Ovary (tissue), 9 donors: ENCODE measurements around the gene SYNPO. TPM values are rescaled to one million over a fixed set of nuclear protein-coding genes. Genes with fewer than 3 reads are reported as not detected.

ENCODE experiments used
- DNase-seq, 5 donors: peaks; one replicate each; pipeline ENCODE4 v3.0.0-alpha.2; 2019 to 2020
- H3K27ac ChIP-seq, 2 donors: fragments of 200-600 bp; one replicate each; pipeline versions ENCODE4 v1.5.1 to v1.8.0; 2019 to 2022
- H3K27me3 ChIP-seq: fragments of 200-600 bp; one replicate; pipeline ENCODE4 v1.8.0; 2022
- H3K36me3 ChIP-seq: fragments of 200-600 bp; sonication (generic); one replicate; pipeline ENCODE4 v1.5.1; 2019
- H3K4me1 ChIP-seq: one replicate; pipeline ENCODE4 v1.8.1; 2013; ENCODE audit warnings: mild to moderate bottlenecking, moderate library complexity; ENCODE audit not compliant: insufficient read depth
- H3K4me3 ChIP-seq: fragments of 200-600 bp; sonication (generic); one replicate; pipeline ENCODE4 v1.5.1; 2017
- H3K9me3 ChIP-seq, 2 donors: fragments of 200-600 bp in 1 of 2; sonication (generic) in 1 of 2; one replicate each; pipeline versions ENCODE4 v1.5.1 to v1.8.1; 2013 to 2019; ENCODE audit warnings: mild to moderate bottlenecking in 1 of 2, moderate library complexity in 1 of 2
- EP300 ChIP-seq: sonication (generic); formaldehyde crosslinking; IDR thresholded peaks from one replicate; pipeline ENCODE4 v1.6.1; 2017; ENCODE audit warnings: antibody characterized with exemption
- POLR2A ChIP-seq: fragments of 450-650 bp; IDR thresholded peaks from one replicate; pipeline ENCODE4 v1.6.1; 2017; ENCODE audit warnings: antibody characterized with exemption, mild to moderate bottlenecking, moderate library complexity
- WGBS, 3 donors: extraction: QIAGEN DNeasy Blood & Tissue Kit in 1 of 3; methylation state at CpG; one replicate each; pipeline versions ENCODE4 v1.1.5 to v1.1.7; 2013 to 2017; 5-methylcytosine and 5-hydroxymethylcytosine counted together
- intact Hi-C, 4 donors: fragments of 100-400 bp; cut with DNase I; formaldehyde crosslinking; loops; one replicate each; pipeline versions ENCODE4 v1.11.0 to v1.15.1; 2022 to 2023
- polyA plus RNA-seq, 2 donors: library from polyadenylated mRNA; stranded (reverse); fragments of 200-250 nt in 1 of 2; fragments of 350-450 nt in 1 of 2; fragmentation: Illumina TruSeq in 1 of 2; extraction: RNeasy Lipid Tissue Mini Kit (QIAGEN cat#74804) in 1 of 2; gene quantifications; one replicate each; pipeline ENCODE4 v1.2.3, GENCODE V29; 2013 to 2014
- total RNA-seq, 7 donors: library from RNA; depleted of rRNA in 2 of 7; stranded (reverse); fragments of >200 nt in 2 of 7; fragmentation: NEBNext Ultra II Directional in 3 of 7; extraction: Animal tissue kit (Norgen Biotek cat#: 25700) in 3 of 7; gene quantifications; one replicate each; pipeline versions ENCODE4 v1.1.0 to v1.2.4, GENCODE V29; 2016 to 2023
- TF ChIP-seq, protein P1 (sequence below), 3 donors: fragments of 450-650 bp in 2 of 3; fragments of 200-600 bp in 1 of 3; IDR thresholded peaks; one replicate each; pipeline versions ENCODE4 v1.5.1 to v1.8.0; 2016 to 2022; ENCODE audit warnings: antibody characterized with exemption in 3 of 3, mild to moderate bottlenecking in 1 of 3
- donor health status: DM: no; HTN: no; CAD: no; lungs with moderate emphysema.
- donor health status: DM: no; HTN: no; CAD: no.
- donor health status: Bipolar disorder and iron deficiency.
- donor health status: DM: yes; HTN: yes; CAD: no.
- donor health status: DM: no; HTN: no; CAD: no.
- donor health status: DM: yes; HTN: yes; CAD: no.

SYNPO gene
- total and polyA plus RNA-seq, 9 donors = 8.3 to 174 (median 70.2) TPM

DNA sequence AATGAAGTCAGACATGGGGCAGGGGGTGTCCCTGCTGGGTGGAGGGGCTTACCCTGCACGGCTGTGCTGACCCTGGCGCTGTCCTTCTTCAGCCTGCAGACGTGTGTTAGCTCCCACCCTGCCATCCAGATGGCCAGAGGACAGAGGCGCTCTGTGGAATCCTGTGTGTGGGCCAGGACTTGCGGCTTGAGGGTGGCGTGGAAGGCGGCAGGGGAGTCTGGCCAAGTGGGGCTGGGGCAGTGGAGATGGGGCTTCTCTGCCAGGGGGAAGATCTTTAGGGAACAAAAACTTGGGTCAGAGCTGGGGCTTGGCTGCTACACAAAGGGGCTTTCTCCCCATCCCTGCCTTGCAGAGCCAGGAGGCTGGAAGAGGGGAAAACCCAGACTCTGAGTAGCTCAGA lies 46.5 kb upstream of the SYNPO start:
- Histone ChIP-seq H3K27me3 (no peaks in the 10 kb centered on the region), H3K27ac (no peak overlapping the region), H3K4me1 (peaks cover 30% of the 10 kb centered on the region), H3K36me3 (no peaks in the 10 kb centered on the region), H3K4me3 (no peak overlapping the region), H3K9me3 (no peaks in the 10 kb centered on the region)
- 68 to 74% (median 68%) methylated on average over 7 of the region's 7 CpGs for WGBS, 3 donors
- intact Hi-C loops = loop anchor here in 2 of 4 donors (2.0 to 5.0 kb wide), 3 partner anchors 53 to 658 kb away; partner anchors contain the start of gene GM2A (in 1 of the 2)
- TF ChIP-seq, protein P1, sequence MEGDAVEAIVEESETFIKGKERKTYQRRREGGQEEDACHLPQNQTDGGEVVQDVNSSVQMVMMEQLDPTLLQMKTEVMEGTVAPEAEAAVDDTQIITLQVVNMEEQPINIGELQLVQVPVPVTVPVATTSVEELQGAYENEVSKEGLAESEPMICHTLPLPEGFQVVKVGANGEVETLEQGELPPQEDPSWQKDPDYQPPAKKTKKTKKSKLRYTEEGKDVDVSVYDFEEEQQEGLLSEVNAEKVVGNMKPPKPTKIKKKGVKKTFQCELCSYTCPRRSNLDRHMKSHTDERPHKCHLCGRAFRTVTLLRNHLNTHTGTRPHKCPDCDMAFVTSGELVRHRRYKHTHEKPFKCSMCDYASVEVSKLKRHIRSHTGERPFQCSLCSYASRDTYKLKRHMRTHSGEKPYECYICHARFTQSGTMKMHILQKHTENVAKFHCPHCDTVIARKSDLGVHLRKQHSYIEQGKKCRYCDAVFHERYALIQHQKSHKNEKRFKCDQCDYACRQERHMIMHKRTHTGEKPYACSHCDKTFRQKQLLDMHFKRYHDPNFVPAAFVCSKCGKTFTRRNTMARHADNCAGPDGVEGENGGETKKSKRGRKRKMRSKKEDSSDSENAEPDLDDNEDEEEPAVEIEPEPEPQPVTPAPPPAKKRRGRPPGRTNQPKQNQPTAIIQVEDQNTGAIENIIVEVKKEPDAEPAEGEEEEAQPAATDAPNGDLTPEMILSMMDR (IDR thresholded peaks at IDR 0.05) = no peak
- TF ChIP-seq EP300 (no peak), POLR2A (no peak)
- DNase-seq = peak in 1 of 5 donors; percentile 43

DNA sequence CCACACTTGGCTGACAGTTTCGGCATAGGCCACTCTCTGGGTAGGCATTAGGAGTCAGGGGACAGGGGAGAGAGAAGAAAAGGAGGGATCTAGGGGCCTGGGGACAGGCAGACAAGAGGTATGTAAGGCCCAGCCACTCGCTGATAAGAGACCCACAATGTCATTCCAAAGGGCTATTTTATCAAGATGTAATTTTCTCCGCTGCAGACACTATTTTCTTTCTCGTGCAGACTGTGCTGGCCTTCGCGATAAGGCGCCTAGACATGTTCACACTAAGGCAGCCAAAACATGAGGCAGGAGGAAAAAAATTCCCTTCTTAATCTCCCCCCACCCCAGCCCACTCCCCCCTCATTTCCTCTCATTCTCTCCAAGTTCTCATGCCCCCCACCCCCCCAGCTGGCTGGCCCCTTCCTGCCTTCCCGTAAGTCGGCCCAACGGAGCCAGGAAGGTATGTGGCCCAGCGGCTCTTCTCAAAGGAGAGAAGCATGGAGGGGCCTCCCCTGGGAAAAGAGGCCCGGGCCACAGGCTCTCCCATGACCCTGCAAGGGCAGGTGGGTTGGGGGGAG lies 44.9 kb upstream of the SYNPO start:
- Histone ChIP-seq H3K27me3 (no peaks in the 10 kb centered on the region), H3K4me1 (peaks cover 28% of the 10 kb centered on the region), H3K4me3 (no peak overlapping the region), H3K9me3 (no peaks in the 10 kb centered on the region), H3K36me3 (no peaks in the 10 kb centered on the region), H3K27ac (peak overlapping the region in 1 of 2 donors; percentile 18)
- DNase-seq = peak in 3 of 5 donors; percentile 47 to 72 (median 71)
- TF ChIP-seq EP300 = no peak
- no peak for TF ChIP-seq POLR2A
- TF ChIP-seq, protein P1 (IDR thresholded peaks at IDR 0.05) = no peak
- WGBS, 3 donors = 4 to 24% (median 11%) methylated on average over 12 of the region's 12 CpGs
- intact Hi-C loops = loop anchor here in 1 of 4 donors (2.0 kb wide), 1 partner anchor 51 kb away; no protein-coding TSS in a partner anchor

DNA sequence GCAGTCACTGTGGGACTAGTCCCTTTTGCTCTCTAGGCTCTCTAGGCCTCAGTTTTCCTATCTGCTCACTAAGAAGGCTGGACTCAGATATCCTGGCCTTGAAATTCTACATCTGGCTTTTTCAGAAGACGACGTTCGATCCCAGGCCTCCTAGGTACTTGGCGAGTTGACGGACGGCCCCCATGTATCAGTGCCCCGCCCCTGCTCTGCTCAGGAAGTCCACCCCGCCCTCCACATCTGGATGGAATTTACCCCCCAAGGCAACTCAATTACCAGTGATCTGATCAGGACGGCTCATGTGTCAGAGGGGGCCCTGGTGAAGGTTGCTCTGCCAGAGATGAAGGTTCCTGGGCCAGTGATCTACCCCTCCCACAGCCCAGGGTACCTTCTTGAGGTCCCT lies 44.1 kb upstream of the SYNPO start:
- Histone ChIP-seq H3K4me3 (no peak overlapping the region), H3K36me3 (no peaks in the 10 kb centered on the region), H3K4me1 (peaks cover 23% of the 10 kb centered on the region), H3K9me3 (no peaks in the 10 kb centered on the region), H3K27me3 (no peaks in the 10 kb centered on the region), H3K27ac (peak overlapping the region in 1 of 2 donors; percentile 18)
- peak in 1 of 5 donors; percentile 47 for DNase-seq
- TF ChIP-seq, protein P1 (IDR thresholded peaks at IDR 0.05) = no peak
- TF ChIP-seq POLR2A (no peak), EP300 (no peak)
- intact Hi-C loops = no loop called here
- WGBS, 3 donors = 71 to 82% (median 74%) methylated on average over 9 of the region's 9 CpGs

- intact Hi-C loops = no loop called here
- no peak overlapping the region for H3K4me3 ChIP-seq
- TF ChIP-seq, protein P1 (IDR thresholded peaks at IDR 0.05) = no peak
- TF ChIP-seq EP300 (no peak), POLR2A (no peak)
- WGBS, 3 donors = 91 to 92% (median 91%) methylated on average over 3 of the region's 3 CpGs
- no peak overlapping the region for H3K27ac ChIP-seq
- no peaks in the 10 kb centered on the region for H3K27me3 ChIP-seq
- H3K9me3 ChIP-seq = no peaks in the 10 kb centered on the region
- H3K36me3 ChIP-seq = no peaks in the 10 kb centered on the region
- no peak for DNase-seq
- H3K4me1 ChIP-seq = peaks cover 27% of the 10 kb centered on the region
These were observed 43.6 kb upstream of the SYNPO start for GRCh38 chr5:150596826-150597225.
